WI38 (cell line): ENCODE data around the gene GCNT1.

Source experiments
- H3K4me3 ChIP-seq: 2 replicates; pipeline ENCODE4 v1.5.1; 2011; ENCODE audit warnings: low read depth, mild to moderate bottlenecking, control low read depth, low read length
- CTCF ChIP-seq: IDR thresholded peaks from 2 replicates; pipeline ENCODE4 v1.5.1; 2012; ENCODE audit warnings: low read depth, mild to moderate bottlenecking, control low read depth, low read length

GCNT1 gene

GRCh38 chr9:76458903-76459693, at the start of gene GCNT1:
GCNT1 (plus strand) TSS chr9:76459182; CDS start chr9:76502382, 43,200 bp downstream.
- peak within 1 kb of the TSS; percentile 65 for H3K4me3 ChIP-seq
- no peak for TF ChIP-seq CTCF

- no peak overlapping the region for H3K4me3 ChIP-seq
- TF ChIP-seq CTCF = no peak
Measured at GRCh38 chr9:76412638-76413037, 46.3 kb upstream of the GCNT1 start.

GRCh38 chr9:76413658-76414057, 45.3 kb upstream of the GCNT1 start:
- H3K4me3 ChIP-seq = no peak overlapping the region
- TF ChIP-seq CTCF = no peak

- no peak overlapping the region for H3K4me3 ChIP-seq
- no peak for TF ChIP-seq CTCF
Measured at GRCh38 chr9:76414661-76415060, 44.3 kb upstream of the GCNT1 start.

GRCh38 chr9:76415154-76415553, 43.8 kb upstream of the GCNT1 start:
- no peak overlapping the region for H3K4me3 ChIP-seq
- no peak for TF ChIP-seq CTCF

GRCh38 chr9:76415731-76416130, 43.3 kb upstream of the GCNT1 start:
- H3K4me3 ChIP-seq = no peak overlapping the region
- TF ChIP-seq CTCF = no peak

- no peak for TF ChIP-seq CTCF
- no peak overlapping the region for H3K4me3 ChIP-seq
Measured at GRCh38 chr9:76417394-76417793, 41.6 kb upstream of the GCNT1 start.
